ENCODE results near the gene GPC3.
A peak's percentile ranks its signal among the peaks of the same experiment; 100 is the strongest.

GPC3 gene

GRCh38 chrX:133868250-133868649, 117.1 kb downstream of the GPC3 start:
- ChIA-PET CTCF (interaction anchor here (1.0 to 2.1 kb wide), 2 partner anchors 16 to 54 kb away, joined by 4 to 7 read pairs; no protein-coding TSS in a partner anchor), POLR2A (no interaction called here)
- no peak for TF ChIP-seq ZNF384 (IDR thresholded peaks at IDR 0.05)
- no peak for TF ChIP-seq NFRKB (IDR thresholded peaks at IDR 0.05)
- TF ChIP-seq SP1 (IDR thresholded peaks at IDR 0.05) = no peak
- no peak for TF ChIP-seq CTBP1 (IDR thresholded peaks at IDR 0.05; ENCODE audit: borderline replicate concordance)
- TF ChIP-seq FOXA1 (IDR thresholded peaks at IDR 0.05) = no peak
- TF ChIP-seq LEF1 (IDR thresholded peaks at IDR 0.05; ENCODE audit: borderline replicate concordance) = no peak
- no peak for TF ChIP-seq HDGF (IDR thresholded peaks at IDR 0.05; ENCODE audit: borderline replicate concordance)
- no peak for TF ChIP-seq SUZ12 (IDR thresholded peaks at IDR 0.05)
- no peak for TF ChIP-seq L3MBTL2 (conservative IDR thresholded peaks at IDR 0.05)
- TF ChIP-seq, protein P1, sequence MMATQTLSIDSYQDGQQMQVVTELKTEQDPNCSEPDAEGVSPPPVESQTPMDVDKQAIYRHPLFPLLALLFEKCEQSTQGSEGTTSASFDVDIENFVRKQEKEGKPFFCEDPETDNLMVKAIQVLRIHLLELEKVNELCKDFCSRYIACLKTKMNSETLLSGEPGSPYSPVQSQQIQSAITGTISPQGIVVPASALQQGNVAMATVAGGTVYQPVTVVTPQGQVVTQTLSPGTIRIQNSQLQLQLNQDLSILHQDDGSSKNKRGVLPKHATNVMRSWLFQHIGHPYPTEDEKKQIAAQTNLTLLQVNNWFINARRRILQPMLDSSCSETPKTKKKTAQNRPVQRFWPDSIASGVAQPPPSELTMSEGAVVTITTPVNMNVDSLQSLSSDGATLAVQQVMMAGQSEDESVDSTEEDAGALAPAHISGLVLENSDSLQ (IDR thresholded peaks at IDR 0.05) = no peak
- no peak for TF ChIP-seq ELF4 (IDR thresholded peaks at IDR 0.05)
- no peak for TF ChIP-seq ARNT (IDR thresholded peaks at IDR 0.05)
- TF ChIP-seq BHLHE40 (IDR thresholded peaks at IDR 0.05; ENCODE audit: borderline replicate concordance) = no peak
- no peak for TF ChIP-seq TARDBP (IDR thresholded peaks at IDR 0.05)

DNA sequence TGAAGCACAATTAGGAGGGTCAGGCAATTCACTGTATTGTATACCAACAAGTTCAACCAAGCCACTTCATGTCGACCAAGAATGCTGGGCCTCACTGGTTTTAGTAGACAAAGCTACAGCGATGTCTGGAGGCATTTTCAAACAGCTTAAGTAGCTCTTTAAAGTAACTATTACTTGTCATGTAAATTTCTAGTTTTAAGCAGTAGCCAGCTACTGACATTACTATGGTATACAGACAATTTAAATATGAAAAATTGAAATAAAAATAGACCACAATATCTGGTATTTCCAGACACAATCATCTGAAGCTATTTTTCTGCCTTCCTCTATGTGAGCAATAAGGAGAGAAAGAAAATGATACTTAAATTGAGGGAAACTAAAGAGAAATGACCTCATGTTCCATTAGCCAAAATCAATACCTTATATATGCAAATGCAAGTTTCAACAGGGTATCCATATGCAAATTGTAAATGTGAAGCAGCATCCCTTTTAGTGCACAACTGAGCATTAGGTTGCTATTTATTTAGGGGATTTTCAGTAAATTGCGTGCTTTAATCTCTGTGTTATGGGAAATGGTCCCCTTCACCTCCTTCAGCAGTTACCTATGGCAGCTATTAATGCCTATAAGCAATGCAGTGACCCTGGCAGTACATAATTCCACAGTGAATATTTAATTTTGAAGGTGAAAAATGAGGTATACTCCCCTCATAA, 119.5 kb downstream of the GPC3 start:
- TF ChIP-seq HDGF (IDR thresholded peaks at IDR 0.05; ENCODE audit: borderline replicate concordance) (no peak), FOXK2 (IDR thresholded peaks at IDR 0.05) (no peak), CTBP1 (IDR thresholded peaks at IDR 0.05; ENCODE audit: borderline replicate concordance) (no peak), TARDBP (IDR thresholded peaks at IDR 0.05) (no peak), SP1 (IDR thresholded peaks at IDR 0.05) (no peak), ELF4 (IDR thresholded peaks at IDR 0.05) (no peak)
- DNase-seq (ENCODE audit: extremely low spot score) = no peak
- ChIA-PET CTCF (no interaction called here), POLR2A (no interaction called here)

More at GRCh38 chrX:133868250-133868649, 117.1 kb downstream of the GPC3 start:
- DNase-seq (ENCODE audit: extremely low spot score) = no peak

- POLR2A ChIA-PET = no interaction called here
- CTCF ChIA-PET = no interaction called here
- TF ChIP-seq FOXA1 (IDR thresholded peaks at IDR 0.05) (no peak), HDGF (IDR thresholded peaks at IDR 0.05; ENCODE audit: borderline replicate concordance) (no peak), SUZ12 (IDR thresholded peaks at IDR 0.05) (no peak), L3MBTL2 (conservative IDR thresholded peaks at IDR 0.05) (no peak), SP1 (IDR thresholded peaks at IDR 0.05) (no peak), ELF4 (IDR thresholded peaks at IDR 0.05) (no peak), NFRKB (IDR thresholded peaks at IDR 0.05) (no peak), LEF1 (IDR thresholded peaks at IDR 0.05; ENCODE audit: borderline replicate concordance) (no peak), TARDBP (IDR thresholded peaks at IDR 0.05) (no peak), BHLHE40 (IDR thresholded peaks at IDR 0.05; ENCODE audit: borderline replicate concordance) (no peak), ZNF384 (IDR thresholded peaks at IDR 0.05) (no peak), ARNT (IDR thresholded peaks at IDR 0.05) (no peak)
- TF ChIP-seq, protein P1 (IDR thresholded peaks at IDR 0.05) = no peak
- DNase-seq (ENCODE audit: extremely low spot score) = no peak
Observed at GRCh38 chrX:133864236-133864635, 121.2 kb downstream of the GPC3 start.

DNA sequence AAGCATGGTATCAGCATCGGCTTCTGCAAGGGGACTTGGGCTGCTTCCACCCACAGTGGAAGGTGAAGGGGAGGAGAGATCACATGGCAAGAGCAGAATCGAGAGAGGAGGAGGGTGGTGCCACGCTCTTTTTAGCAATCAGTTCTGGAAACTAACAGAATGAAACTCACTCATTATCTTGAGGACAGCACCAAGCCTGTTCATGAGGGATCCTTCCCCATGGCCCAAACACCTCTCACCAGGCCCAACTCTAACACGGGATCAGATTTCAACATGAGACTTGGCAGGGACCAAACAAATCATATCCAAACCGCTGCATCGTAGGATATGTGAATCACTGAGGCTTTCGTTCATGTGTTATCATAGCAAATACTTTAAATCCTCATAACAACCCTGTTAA, 125.5 kb downstream of the GPC3 start:
- ChIA-PET CTCF (no interaction called here), POLR2A (no interaction called here)
- TF ChIP-seq L3MBTL2 (conservative IDR thresholded peaks at IDR 0.05) (no peak; the same call in 1 of the 2 replicates), HDGF (IDR thresholded peaks at IDR 0.05; ENCODE audit: borderline replicate concordance) (no peak), ELF4 (IDR thresholded peaks at IDR 0.05) (no peak), LEF1 (IDR thresholded peaks at IDR 0.05; ENCODE audit: borderline replicate concordance) (no peak)
- no peak for DNase-seq (ENCODE audit: extremely low spot score)

GRCh38 chrX:133859336-133859735, 126.1 kb downstream of the GPC3 start:
- CTCF ChIA-PET = no interaction called here
- POLR2A ChIA-PET = interaction anchor here (0.6 kb wide), 1 partner anchor 111 kb away, joined by 3 read pairs; no protein-coding TSS in a partner anchor
- no peak for DNase-seq (ENCODE audit: extremely low spot score)
- TF ChIP-seq, protein P1 (IDR thresholded peaks at IDR 0.05) = no peak
- no peak for TF ChIP-seq NFRKB (IDR thresholded peaks at IDR 0.05)
- TF ChIP-seq TARDBP (IDR thresholded peaks at IDR 0.05) = no peak
- TF ChIP-seq CTBP1 (IDR thresholded peaks at IDR 0.05; ENCODE audit: borderline replicate concordance) = no peak
- no peak for TF ChIP-seq ARNT (IDR thresholded peaks at IDR 0.05)
- TF ChIP-seq BHLHE40 (IDR thresholded peaks at IDR 0.05; ENCODE audit: borderline replicate concordance) = no peak
- TF ChIP-seq FOXA1 (IDR thresholded peaks at IDR 0.05) = no peak
- TF ChIP-seq ELF4 (IDR thresholded peaks at IDR 0.05) = no peak
- TF ChIP-seq L3MBTL2 (conservative IDR thresholded peaks at IDR 0.05) = no peak
- TF ChIP-seq HDGF (IDR thresholded peaks at IDR 0.05; ENCODE audit: borderline replicate concordance) = no peak
- TF ChIP-seq FOXK2 (IDR thresholded peaks at IDR 0.05) = no peak
- no peak for TF ChIP-seq SP1 (IDR thresholded peaks at IDR 0.05)
- TF ChIP-seq FOXM1 (IDR thresholded peaks at IDR 0.05; ENCODE audit: borderline replicate concordance) = no peak
- no peak for TF ChIP-seq LEF1 (IDR thresholded peaks at IDR 0.05; ENCODE audit: borderline replicate concordance)
- no peak for TF ChIP-seq SUZ12 (IDR thresholded peaks at IDR 0.05)
- TF ChIP-seq ZNF384 (IDR thresholded peaks at IDR 0.05) = no peak

- DNase-seq (ENCODE audit: extremely low spot score) = no peak
- ChIA-PET POLR2A (interaction anchor here (1.2 kb wide), 1 partner anchor 132 kb away, joined by 3 read pairs; no protein-coding TSS in a partner anchor), CTCF (interaction anchor here (0.6 kb wide), 1 partner anchor 169 kb away, joined by 3 read pairs; no protein-coding TSS in a partner anchor)
- TF ChIP-seq CTBP1 (IDR thresholded peaks at IDR 0.05; ENCODE audit: borderline replicate concordance) = peak; percentile 23; the same call in 1 of the 2 replicates
- no peak for TF ChIP-seq LEF1 (IDR thresholded peaks at IDR 0.05; ENCODE audit: borderline replicate concordance)
- TF ChIP-seq, protein P1 (IDR thresholded peaks at IDR 0.05) = peak; percentile 84
Observed at GRCh38 chrX:133857640-133858269, 127.6 kb downstream of the GPC3 start.

Data from HEK293T (cell line).